Neural crest cell (in vitro differentiated cells): ENCODE measurements around the gene DAND5. TPM values are rescaled to one million over a fixed set of nuclear protein-coding genes. Genes with fewer than 3 reads are reported as not detected.

Experiments
- DNase-seq: peaks from one replicate; pipeline ENCODE4 v3.0.0; 2021; ENCODE audit warnings: low read depth, mixed read lengths, low spot score
- H3K27ac Mint-ChIP-seq: one replicate; pipeline ENCODE4 v1.8.0; 2021; ENCODE audit warnings: mild to moderate bottlenecking, mixed read lengths; ENCODE audit not compliant: unreplicated experiment
- H3K27me3 Mint-ChIP-seq: 2 replicates; pipeline ENCODE4 v1.8.0; 2021; ENCODE audit warnings: low read depth, mild to moderate bottlenecking, mixed read lengths
- H3K36me3 Mint-ChIP-seq: 2 replicates; pipeline ENCODE4 v1.8.0; 2021; ENCODE audit warnings: low read depth, mild to moderate bottlenecking, mixed read lengths
- H3K4me1 Mint-ChIP-seq: 2 replicates; pipeline ENCODE4 v1.8.0; 2021; ENCODE audit warnings: mixed read lengths
- H3K4me3 Mint-ChIP-seq: one replicate; pipeline ENCODE4 v1.8.0; 2021; ENCODE audit warnings: mild to moderate bottlenecking, mixed read lengths
- H3K9me3 Mint-ChIP-seq: 2 replicates; pipeline ENCODE4 v1.8.0; 2021; ENCODE audit warnings: mixed read lengths
- total RNA-seq: library from RNA; stranded (reverse); gene quantifications from 2 replicates; pipeline ENCODE4 v1.2.1, GENCODE V29; 2021
- TF ChIP-seq, protein P1 (sequence below): fragments of 200-600 bp; sonication (generic); conservative IDR thresholded peaks from 2 replicates; pipeline ENCODE4 v1.5.0; 2021; ENCODE audit warnings: antibody characterized with exemption, mild to moderate bottlenecking

DAND5 gene
- total RNA-seq, 1 donor from 2014 or later, result not detected

DNA sequence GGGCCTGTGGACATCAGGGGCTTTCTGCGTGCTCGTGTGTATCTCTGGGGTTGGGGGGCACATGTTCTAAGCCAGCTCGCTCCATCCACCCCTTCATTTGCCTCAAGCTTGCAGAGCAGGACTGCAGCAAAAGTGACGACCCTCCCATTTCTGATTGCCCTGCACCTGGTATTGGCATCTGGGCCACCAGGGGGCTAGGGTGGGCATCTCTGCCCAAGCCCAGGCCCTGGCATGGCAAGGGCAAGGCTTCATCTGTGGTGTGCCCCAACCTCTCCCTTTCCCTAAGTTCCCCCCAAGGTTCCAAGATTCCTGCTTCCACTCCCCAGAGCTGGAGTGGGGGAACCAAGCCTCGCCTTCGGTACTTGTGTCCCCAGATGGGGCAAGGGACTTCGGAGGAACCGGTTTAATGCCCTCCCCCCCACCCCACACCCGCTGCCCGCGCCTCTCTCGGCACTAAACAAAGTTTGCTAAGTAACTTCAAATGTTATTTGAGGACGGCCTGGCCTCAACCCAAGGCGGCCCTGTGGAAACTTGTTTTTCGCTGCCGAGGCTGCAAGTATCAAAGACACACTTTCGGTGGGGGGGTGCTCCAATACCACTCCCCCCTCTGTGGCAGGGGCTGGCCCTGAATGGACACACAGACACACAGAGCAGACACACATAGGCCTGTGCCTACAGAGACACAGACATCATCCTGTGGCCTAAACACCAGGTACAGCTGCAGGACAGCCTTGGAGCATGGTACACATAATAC lies 38.1 kb downstream of the DAND5 start:
- no peaks in the 10 kb centered on the region for H3K4me1 Mint-ChIP-seq
- peaks cover 93% of the 10 kb centered on the region for H3K27me3 Mint-ChIP-seq
- H3K9me3 Mint-ChIP-seq, result no peaks in the 10 kb centered on the region
- TF ChIP-seq, protein P1, sequence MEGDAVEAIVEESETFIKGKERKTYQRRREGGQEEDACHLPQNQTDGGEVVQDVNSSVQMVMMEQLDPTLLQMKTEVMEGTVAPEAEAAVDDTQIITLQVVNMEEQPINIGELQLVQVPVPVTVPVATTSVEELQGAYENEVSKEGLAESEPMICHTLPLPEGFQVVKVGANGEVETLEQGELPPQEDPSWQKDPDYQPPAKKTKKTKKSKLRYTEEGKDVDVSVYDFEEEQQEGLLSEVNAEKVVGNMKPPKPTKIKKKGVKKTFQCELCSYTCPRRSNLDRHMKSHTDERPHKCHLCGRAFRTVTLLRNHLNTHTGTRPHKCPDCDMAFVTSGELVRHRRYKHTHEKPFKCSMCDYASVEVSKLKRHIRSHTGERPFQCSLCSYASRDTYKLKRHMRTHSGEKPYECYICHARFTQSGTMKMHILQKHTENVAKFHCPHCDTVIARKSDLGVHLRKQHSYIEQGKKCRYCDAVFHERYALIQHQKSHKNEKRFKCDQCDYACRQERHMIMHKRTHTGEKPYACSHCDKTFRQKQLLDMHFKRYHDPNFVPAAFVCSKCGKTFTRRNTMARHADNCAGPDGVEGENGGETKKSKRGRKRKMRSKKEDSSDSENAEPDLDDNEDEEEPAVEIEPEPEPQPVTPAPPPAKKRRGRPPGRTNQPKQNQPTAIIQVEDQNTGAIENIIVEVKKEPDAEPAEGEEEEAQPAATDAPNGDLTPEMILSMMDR, result no peak
- DNase-seq, result no peak
- no peak overlapping the region for H3K4me3 Mint-ChIP-seq
- no peak overlapping the region for H3K27ac Mint-ChIP-seq
- H3K36me3 Mint-ChIP-seq, result no peaks in the 10 kb centered on the region

DNA sequence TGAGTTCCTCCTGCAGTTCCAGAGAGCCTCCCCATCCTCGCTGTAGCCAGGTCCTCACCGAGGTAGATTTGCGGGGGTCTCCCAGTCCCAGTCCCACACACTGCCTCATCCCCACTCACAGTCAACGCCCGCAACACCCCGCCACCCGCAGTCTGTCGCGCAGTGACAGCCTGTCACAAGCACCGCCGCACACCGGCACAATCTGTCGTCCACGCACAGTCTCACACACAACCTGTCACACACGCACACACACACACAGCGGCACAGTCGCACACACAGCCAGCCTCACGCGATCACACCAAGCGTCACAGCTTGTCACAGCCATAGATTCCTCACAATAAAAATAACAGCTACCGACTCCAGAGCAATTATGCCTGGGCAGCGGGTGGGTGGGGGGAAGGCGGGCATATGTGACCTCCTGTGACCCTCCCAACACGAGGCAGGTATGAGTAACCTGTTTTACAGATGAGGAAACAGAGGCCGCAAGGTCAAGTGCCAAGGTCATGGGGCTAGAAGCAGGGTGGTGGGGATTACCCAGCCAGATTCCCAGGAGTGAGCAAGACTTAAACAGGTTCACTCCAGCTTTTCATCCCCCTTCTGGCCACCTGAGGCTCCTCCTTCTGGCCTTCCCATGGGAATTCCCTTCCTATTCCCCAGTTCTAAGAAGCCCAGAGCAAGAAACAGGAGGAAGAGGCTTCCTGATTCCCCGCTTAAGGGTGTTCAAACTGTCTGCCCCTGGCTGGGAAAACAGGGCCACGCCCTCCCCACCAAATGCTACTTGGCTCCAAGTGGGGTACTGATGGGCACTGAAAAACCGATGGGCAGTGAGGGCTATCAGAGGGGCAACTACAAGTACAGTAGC lies 39.8 kb downstream of the DAND5 start:
- Mint-ChIP-seq H3K4me3 (no peak overlapping the region), H3K27me3 (peaks cover 96% of the 10 kb centered on the region), H3K36me3 (no peaks in the 10 kb centered on the region), H3K4me1 (peaks cover 10% of the 10 kb centered on the region), H3K27ac (no peak overlapping the region), H3K9me3 (no peaks in the 10 kb centered on the region)
- DNase-seq, result no peak
- TF ChIP-seq, protein P1, result no peak

DNA sequence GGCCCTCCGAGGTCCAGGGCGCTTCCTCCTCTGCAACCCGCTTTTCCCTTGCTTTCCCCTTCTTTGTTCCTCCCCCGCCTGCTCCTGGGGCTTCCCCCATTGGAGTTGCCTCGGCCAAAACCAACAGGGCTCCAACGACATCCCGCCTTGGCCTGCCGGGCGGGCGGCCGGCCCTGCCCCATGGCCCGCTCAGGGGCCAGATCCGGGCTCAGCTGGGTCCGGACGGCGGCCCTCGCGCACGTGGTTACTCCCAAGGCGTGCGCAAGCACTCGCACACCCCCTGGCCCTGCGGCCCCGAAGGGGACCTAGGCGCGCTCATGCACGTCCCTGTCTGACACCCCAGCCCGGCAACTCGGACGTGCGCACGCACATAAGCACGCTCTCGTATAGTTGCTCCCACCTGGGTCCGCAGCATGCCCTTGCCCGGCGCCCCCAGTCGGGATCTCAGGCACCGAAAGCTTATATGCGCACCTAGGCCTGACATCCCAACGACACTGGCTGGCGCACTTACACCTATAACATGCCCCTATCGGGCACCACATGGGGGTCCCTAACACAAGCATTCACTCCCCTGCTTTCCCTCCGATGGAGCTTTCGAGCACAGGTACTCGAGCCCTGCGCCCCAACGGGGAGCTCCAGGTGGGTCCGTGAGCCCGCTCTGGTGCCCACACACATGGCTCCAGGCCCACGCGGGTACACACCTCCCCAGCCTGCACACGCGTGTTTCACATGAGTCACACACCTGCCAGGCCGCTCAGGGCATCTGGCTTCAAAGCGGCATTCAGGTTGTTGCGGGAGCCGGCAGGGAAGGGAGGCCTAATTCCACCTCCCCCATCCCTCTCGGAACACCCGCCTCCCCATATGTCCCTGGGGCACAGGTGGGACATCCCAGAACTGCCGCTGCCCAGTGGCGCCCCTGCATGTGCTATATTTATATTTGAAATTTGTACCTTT lies 40.9 kb downstream of the DAND5 start:
- peaks cover 10% of the 10 kb centered on the region for H3K4me1 Mint-ChIP-seq
- DNase-seq, result no peak
- H3K4me3 Mint-ChIP-seq, result no peak overlapping the region
- H3K27me3 Mint-ChIP-seq, result peaks cover 96% of the 10 kb centered on the region
- TF ChIP-seq, protein P1, result no peak
- H3K9me3 Mint-ChIP-seq, result no peaks in the 10 kb centered on the region
- H3K27ac Mint-ChIP-seq, result no peak overlapping the region
- H3K36me3 Mint-ChIP-seq, result no peaks in the 10 kb centered on the region

DNA sequence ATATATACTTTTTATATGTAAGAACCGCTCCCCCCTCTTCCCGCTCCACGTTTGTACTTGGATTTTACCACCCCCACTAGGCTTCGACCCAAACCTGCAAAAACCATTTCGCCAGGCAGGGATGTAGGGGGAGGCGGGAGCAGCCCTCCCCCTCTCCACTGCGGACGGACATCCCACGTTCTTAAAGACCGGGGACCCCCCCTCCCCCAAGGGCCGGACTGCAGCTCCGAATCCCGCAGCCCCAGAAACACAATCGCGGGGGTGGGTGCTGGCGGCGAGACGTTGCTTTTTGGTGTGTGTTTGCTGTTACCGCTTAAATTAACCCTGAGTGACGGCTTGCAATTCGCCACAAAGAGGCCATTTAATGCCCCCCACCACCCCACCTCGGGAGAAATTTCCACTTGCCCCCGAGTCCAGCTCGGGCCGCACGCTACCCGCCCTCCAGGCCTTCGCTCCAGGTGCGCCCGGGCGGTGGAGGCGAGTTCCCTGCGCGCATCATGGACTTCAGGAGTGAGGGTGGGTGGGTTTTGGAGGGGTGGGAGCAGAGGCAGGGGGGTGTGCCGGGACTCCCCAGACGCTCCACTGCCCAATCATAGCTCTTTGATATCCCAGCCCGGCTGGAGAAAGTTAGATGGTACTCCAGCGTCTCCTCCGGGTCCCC lies 41.7 kb downstream of the DAND5 start:
- Mint-ChIP-seq H3K36me3 (no peaks in the 10 kb centered on the region), H3K27ac (no peak overlapping the region), H3K4me1 (peaks cover 10% of the 10 kb centered on the region), H3K9me3 (no peaks in the 10 kb centered on the region), H3K4me3 (no peak overlapping the region), H3K27me3 (peaks cover 96% of the 10 kb centered on the region)
- TF ChIP-seq, protein P1, result no peak
- DNase-seq, result no peak
